Fibroblast of upper back skin (primary cell): ENCODE data around the gene ATP8A1.

Source experiments
- DNase-seq: peaks from one replicate; pipeline ENCODE4 v3.0.0-alpha.2; 2013

ATP8A1 gene

GRCh38 chr4:42646999-42647541 lies 9.8 kb downstream of the ATP8A1 start:
- no peak for DNase-seq

GRCh38 chr4:42646013-42646784 lies 10.7 kb downstream of the ATP8A1 start:
- DNase-seq: no peak

GRCh38 chr4:42644897-42645296 lies 12.0 kb downstream of the ATP8A1 start:
- DNase-seq: no peak

- no peak for DNase-seq
These were observed 13.2 kb downstream of the ATP8A1 start for GRCh38 chr4:42643685-42644084.

- no peak for DNase-seq
These were observed 13.9 kb downstream of the ATP8A1 start for GRCh38 chr4:42642845-42643615.

- DNase-seq: no peak
These were observed 14.7 kb downstream of the ATP8A1 start for GRCh38 chr4:42642101-42642797.

- no peak for DNase-seq
These were observed 15.2 kb downstream of the ATP8A1 start for GRCh38 chr4:42641656-42642055.

GRCh38 chr4:42641161-42641560 lies 15.7 kb downstream of the ATP8A1 start:
- DNase-seq: no peak

- no peak for DNase-seq
These were observed 16.3 kb downstream of the ATP8A1 start for GRCh38 chr4:42640613-42641012.

- DNase-seq: no peak
These were observed 17.9 kb downstream of the ATP8A1 start for GRCh38 chr4:42638993-42639392.

GRCh38 chr4:42638321-42638720 lies 18.6 kb downstream of the ATP8A1 start:
- no peak for DNase-seq

- no peak for DNase-seq
These were observed 19.0 kb downstream of the ATP8A1 start for GRCh38 chr4:42637867-42638266.

- DNase-seq: no peak
These were observed 19.8 kb downstream of the ATP8A1 start for GRCh38 chr4:42637104-42637503.

GRCh38 chr4:42636645-42636949 lies 20.3 kb downstream of the ATP8A1 start:
- no peak for DNase-seq

- no peak for DNase-seq
These were observed 23.1 kb downstream of the ATP8A1 start for GRCh38 chr4:42633605-42634388.

- no peak for DNase-seq
These were observed 24.1 kb downstream of the ATP8A1 start for GRCh38 chr4:42632653-42633382.

- no peak for DNase-seq
These were observed 26.0 kb downstream of the ATP8A1 start for GRCh38 chr4:42630908-42631307.

- DNase-seq: no peak
These were observed 28.2 kb downstream of the ATP8A1 start for GRCh38 chr4:42628740-42629139.

GRCh38 chr4:42627885-42628646 lies 28.8 kb downstream of the ATP8A1 start:
- no peak for DNase-seq

- DNase-seq: no peak
These were observed 30.2 kb downstream of the ATP8A1 start for GRCh38 chr4:42626629-42627146.

GRCh38 chr4:42625329-42625728 lies 31.6 kb downstream of the ATP8A1 start:
- DNase-seq: no peak
